PFSK-1 (cell line): ENCODE measurements around the gene FBXO21.

Experiments
- FOXP2 ChIP-seq: optimal IDR thresholded peaks from 2 replicates; pipeline ENCODE3; 2011; ENCODE audit warnings: borderline replicate concordance, control low read depth, inconsistent platforms; ENCODE audit not compliant: insufficient read depth; ENCODE audit errors: extremely low read length, extremely low read depth
- POLR2AphosphoS5 ChIP-seq: IDR thresholded peaks from 2 replicates; pipeline ENCODE4 v1.6.1; 2012; ENCODE audit warnings: low read depth, mild to moderate bottlenecking, control low read depth, low read length, moderate library complexity
- SIN3A ChIP-seq: IDR thresholded peaks from 2 replicates; pipeline ENCODE4 v1.6.1; 2012; ENCODE audit warnings: mild to moderate bottlenecking, low read length, moderate library complexity, borderline replicate concordance; ENCODE audit not compliant: insufficient read depth
- TAF1 ChIP-seq: IDR thresholded peaks from 2 replicates; pipeline ENCODE4 v1.6.1; 2012; ENCODE audit warnings: low read length, control low read depth, borderline replicate concordance; ENCODE audit not compliant: insufficient read depth

- TF ChIP-seq SIN3A = no peak
- no peak for TF ChIP-seq FOXP2
- TF ChIP-seq TAF1 = no peak
- TF ChIP-seq POLR2AphosphoS5 = no peak
Observed at GRCh38 chr12:117113231-117113630, 77.0 kb downstream of the FBXO21 start.
